Measurements from ENCODE around the gene LRP2.

The LRP2 gene

DNA sequence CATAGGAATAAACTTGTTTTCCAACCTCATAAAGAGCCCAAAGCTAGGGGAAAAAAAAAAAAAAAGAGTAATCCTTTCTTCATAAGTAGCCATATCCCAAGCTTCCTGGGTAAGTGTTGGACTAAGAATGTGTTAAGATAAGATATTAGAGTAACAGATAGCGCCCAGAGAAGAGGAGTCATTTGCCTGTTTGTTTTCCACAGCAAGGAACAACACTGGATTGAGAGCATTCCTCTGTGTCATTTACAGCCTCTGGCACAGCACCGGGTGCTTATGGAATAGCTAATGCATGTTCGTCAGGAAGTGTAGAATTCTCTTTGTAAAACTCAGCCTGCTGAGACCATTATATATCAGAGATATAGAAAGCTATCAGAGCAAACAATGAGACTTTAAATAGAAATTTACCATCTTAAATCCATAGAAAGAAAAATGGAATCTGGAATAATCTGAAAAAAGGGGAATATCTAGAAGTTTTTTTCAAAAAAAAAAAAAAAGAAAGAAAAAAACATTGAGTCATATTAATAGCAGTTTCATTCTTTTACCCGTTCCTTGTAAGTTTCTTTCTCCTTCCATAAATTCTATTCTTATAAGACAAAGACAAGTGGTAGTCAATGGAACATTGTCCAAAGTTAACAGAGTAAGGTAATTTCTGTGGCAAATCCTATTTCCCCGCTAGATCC lies 37.6 kb downstream of the LRP2 start:
- Histone ChIP-seq H3K4me2 (ENCODE audit: insufficient read depth, low read length) (no peak overlapping the region), H3K4me3 (ENCODE audit: low read depth in 1 of 2, low read length in 2 of 2) (no peak overlapping the region), H3K4me1 (ENCODE audit: insufficient read depth, low read length) (no peaks in the 10 kb centered on the region), H3K27ac (ENCODE audit: low read length) (no peak overlapping the region), H4K20me1 (ENCODE audit: insufficient read depth, low read length) (no peaks in the 10 kb centered on the region), H3K79me2 (ENCODE audit: insufficient read depth, low read length) (no peaks in the 10 kb centered on the region), H3K27me3 (ENCODE audit: insufficient read depth, low read length, poor library complexity) (peaks cover 3% of the 10 kb centered on the region), H3K9me3 (ENCODE audit: insufficient read depth, low read length, severe bottlenecking) (no peaks in the 10 kb centered on the region), H2AFZ (ENCODE audit: low read depth, low read length) (no peak overlapping the region), H3K9ac (ENCODE audit: low read depth, low read length) (no peak overlapping the region), H3K36me3 (ENCODE audit: insufficient read depth, low read length) (no peaks in the 10 kb centered on the region)
- no peak for ATAC-seq (ENCODE audit: insufficient read depth, low read depth)
- no peak for DNase-seq
- TF ChIP-seq, protein P1, sequence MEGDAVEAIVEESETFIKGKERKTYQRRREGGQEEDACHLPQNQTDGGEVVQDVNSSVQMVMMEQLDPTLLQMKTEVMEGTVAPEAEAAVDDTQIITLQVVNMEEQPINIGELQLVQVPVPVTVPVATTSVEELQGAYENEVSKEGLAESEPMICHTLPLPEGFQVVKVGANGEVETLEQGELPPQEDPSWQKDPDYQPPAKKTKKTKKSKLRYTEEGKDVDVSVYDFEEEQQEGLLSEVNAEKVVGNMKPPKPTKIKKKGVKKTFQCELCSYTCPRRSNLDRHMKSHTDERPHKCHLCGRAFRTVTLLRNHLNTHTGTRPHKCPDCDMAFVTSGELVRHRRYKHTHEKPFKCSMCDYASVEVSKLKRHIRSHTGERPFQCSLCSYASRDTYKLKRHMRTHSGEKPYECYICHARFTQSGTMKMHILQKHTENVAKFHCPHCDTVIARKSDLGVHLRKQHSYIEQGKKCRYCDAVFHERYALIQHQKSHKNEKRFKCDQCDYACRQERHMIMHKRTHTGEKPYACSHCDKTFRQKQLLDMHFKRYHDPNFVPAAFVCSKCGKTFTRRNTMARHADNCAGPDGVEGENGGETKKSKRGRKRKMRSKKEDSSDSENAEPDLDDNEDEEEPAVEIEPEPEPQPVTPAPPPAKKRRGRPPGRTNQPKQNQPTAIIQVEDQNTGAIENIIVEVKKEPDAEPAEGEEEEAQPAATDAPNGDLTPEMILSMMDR (IDR thresholded peaks at IDR 0.05; ENCODE audit: borderline replicate concordance, extremely low read depth, low read length, poor library complexity, severe bottlenecking): no peak
- no peak for TF ChIP-seq EZH2 (IDR thresholded peaks at IDR 0.05; ENCODE audit: borderline replicate concordance, low read depth, low read length, severe bottlenecking)

DNA sequence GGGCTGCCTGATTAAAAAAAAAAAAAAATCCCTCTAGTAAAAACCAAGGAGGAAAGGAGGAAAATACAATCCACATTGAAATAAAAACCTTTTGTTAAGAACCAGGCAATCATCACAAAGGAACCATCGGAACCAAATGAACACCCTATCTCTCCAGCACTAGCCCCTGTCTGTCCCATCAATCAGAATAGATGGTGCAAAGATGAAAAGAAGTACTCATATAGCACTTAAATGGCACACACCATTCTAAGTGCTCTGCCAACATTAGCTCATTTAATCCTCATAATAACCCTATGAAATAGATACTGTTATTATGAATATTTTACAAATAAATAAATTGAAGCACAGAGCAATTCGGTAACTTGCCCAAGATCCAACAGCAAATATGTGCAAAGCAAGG lies 38.5 kb downstream of the LRP2 start:
- Histone ChIP-seq H3K27ac (ENCODE audit: low read length) (no peak overlapping the region), H2AFZ (ENCODE audit: low read depth, low read length) (no peak overlapping the region), H3K9ac (ENCODE audit: low read depth, low read length) (no peak overlapping the region), H3K4me2 (ENCODE audit: insufficient read depth, low read length) (no peak overlapping the region), H3K9me3 (ENCODE audit: insufficient read depth, low read length, severe bottlenecking) (no peaks in the 10 kb centered on the region), H3K79me2 (ENCODE audit: insufficient read depth, low read length) (no peaks in the 10 kb centered on the region), H3K36me3 (ENCODE audit: insufficient read depth, low read length) (no peaks in the 10 kb centered on the region), H3K27me3 (ENCODE audit: insufficient read depth, low read length, poor library complexity) (peaks cover 3% of the 10 kb centered on the region), H3K4me1 (ENCODE audit: insufficient read depth, low read length) (no peaks in the 10 kb centered on the region), H4K20me1 (ENCODE audit: insufficient read depth, low read length) (no peaks in the 10 kb centered on the region), H3K4me3 (ENCODE audit: low read depth in 1 of 2, low read length in 2 of 2) (no peak overlapping the region)
- DNase-seq (no peak), ATAC-seq (ENCODE audit: insufficient read depth, low read depth) (no peak)
- TF ChIP-seq, protein P1 (IDR thresholded peaks at IDR 0.05; ENCODE audit: borderline replicate concordance, extremely low read depth, low read length, poor library complexity, severe bottlenecking): no peak
- TF ChIP-seq EZH2 (IDR thresholded peaks at IDR 0.05; ENCODE audit: borderline replicate concordance, low read depth, low read length, severe bottlenecking): no peak

DNA sequence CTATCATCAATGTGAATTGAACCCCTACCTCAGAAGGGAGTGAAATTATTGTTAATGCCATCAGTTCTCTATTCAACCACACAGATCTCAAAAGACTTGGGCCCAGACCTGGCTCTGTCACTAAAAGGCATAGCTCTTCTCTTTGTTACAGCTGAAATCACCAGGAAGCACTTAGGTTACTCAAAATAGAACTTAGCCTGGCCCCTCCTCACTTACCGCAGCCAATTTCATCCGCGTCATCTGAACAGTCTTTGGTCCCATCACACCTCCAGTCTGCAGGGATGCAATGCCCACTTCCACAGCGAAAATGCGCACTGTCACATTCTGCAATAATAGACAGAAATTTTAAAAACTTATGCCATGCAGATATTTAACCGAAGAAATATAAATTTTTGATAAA lies 41.8 kb downstream of the LRP2 start:
- Histone ChIP-seq H3K9me3 (ENCODE audit: insufficient read depth, low read length, severe bottlenecking) (no peaks in the 10 kb centered on the region), H3K4me3 (ENCODE audit: low read depth in 1 of 2, low read length in 2 of 2) (no peak overlapping the region), H3K4me1 (ENCODE audit: insufficient read depth, low read length) (no peaks in the 10 kb centered on the region), H3K36me3 (ENCODE audit: insufficient read depth, low read length) (no peaks in the 10 kb centered on the region), H4K20me1 (ENCODE audit: insufficient read depth, low read length) (no peaks in the 10 kb centered on the region), H3K79me2 (ENCODE audit: insufficient read depth, low read length) (no peaks in the 10 kb centered on the region), H3K4me2 (ENCODE audit: insufficient read depth, low read length) (no peak overlapping the region), H3K9ac (ENCODE audit: low read depth, low read length) (no peak overlapping the region), H3K27me3 (ENCODE audit: insufficient read depth, low read length, poor library complexity) (peaks cover 3% of the 10 kb centered on the region), H3K27ac (ENCODE audit: low read length) (no peak overlapping the region), H2AFZ (ENCODE audit: low read depth, low read length) (no peak overlapping the region)
- TF ChIP-seq, protein P1 (IDR thresholded peaks at IDR 0.05; ENCODE audit: borderline replicate concordance, extremely low read depth, low read length, poor library complexity, severe bottlenecking): no peak
- no peak for TF ChIP-seq EZH2 (IDR thresholded peaks at IDR 0.05; ENCODE audit: borderline replicate concordance, low read depth, low read length, severe bottlenecking)
- DNase-seq: no peak
- ATAC-seq (ENCODE audit: insufficient read depth, low read depth): no peak

All from DND-41 (cell line).